IMR-90 (cell line): ENCODE data around the gene SRRM4.

Experiments
- BHLHE40 ChIP-seq: fragments of 150-350 bp; IDR thresholded peaks from 2 replicates; pipeline ENCODE4 v1.6.1; 2016; ENCODE audit warnings: mild to moderate bottlenecking, low read depth, low read length
- CEBPB ChIP-seq: IDR thresholded peaks from 2 replicates; pipeline ENCODE4 v1.6.1; 2012; ENCODE audit warnings: low read depth, low read length, improper control_type of control experiment
- CTCF ChIP-seq: conservative IDR thresholded peaks from 2 replicates; pipeline ENCODE4 v1.5.1; 2012; ENCODE audit warnings: mild to moderate bottlenecking, low read depth, low read length, improper control_type of control experiment
- MXI1 ChIP-seq: IDR thresholded peaks from 2 replicates; pipeline ENCODE4 v1.6.1; 2012; ENCODE audit warnings: low read depth, mild to moderate bottlenecking, low read length, moderate library complexity, borderline replicate concordance
- POLR2A ChIP-seq: IDR thresholded peaks from 2 replicates; pipeline ENCODE4 v1.6.1; 2012; ENCODE audit warnings: mild to moderate bottlenecking, low read depth, low read length
- RCOR1 ChIP-seq: IDR thresholded peaks from 2 replicates; pipeline ENCODE4 v1.6.1; 2012; ENCODE audit warnings: mild to moderate bottlenecking, low read length, improper control_type of control experiment; ENCODE audit not compliant: insufficient replicate concordance
- TF ChIP-seq, protein P1 (sequence below): fragments of 150-350 bp; IDR thresholded peaks from 2 replicates; pipeline ENCODE4 v1.6.1; 2016; ENCODE audit warnings: low read depth, mild to moderate bottlenecking, low read length, moderate library complexity, borderline replicate concordance

GRCh38 chr12:118972982-118973381 is 8.4 kb upstream of the SRRM4 start:
- TF ChIP-seq POLR2A (no peak), CTCF (no peak), CEBPB (no peak), RCOR1 (no peak), MXI1 (no peak), BHLHE40 (no peak)
- TF ChIP-seq, protein P1, sequence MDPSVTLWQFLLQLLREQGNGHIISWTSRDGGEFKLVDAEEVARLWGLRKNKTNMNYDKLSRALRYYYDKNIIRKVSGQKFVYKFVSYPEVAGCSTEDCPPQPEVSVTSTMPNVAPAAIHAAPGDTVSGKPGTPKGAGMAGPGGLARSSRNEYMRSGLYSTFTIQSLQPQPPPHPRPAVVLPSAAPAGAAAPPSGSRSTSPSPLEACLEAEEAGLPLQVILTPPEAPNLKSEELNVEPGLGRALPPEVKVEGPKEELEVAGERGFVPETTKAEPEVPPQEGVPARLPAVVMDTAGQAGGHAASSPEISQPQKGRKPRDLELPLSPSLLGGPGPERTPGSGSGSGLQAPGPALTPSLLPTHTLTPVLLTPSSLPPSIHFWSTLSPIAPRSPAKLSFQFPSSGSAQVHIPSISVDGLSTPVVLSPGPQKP = no peak
